MG63 (cell line): Measurements from ENCODE around the gene BRSK2. TPM values are rescaled to one million over a fixed set of nuclear protein-coding genes. Genes with fewer than 3 reads are reported as not detected.
A peak's percentile ranks its signal among the peaks of the same experiment; 100 is the strongest.
"Not testable (repeated sequence)": the region's sequence is repeated elsewhere in the genome, so short reads cannot be mapped to it uniquely, and the experiment has no call there.

Source experiments
- DNase-seq: peaks from one replicate; pipeline ENCODE4 v3.0.0-alpha.2; 2020
- H3K27me3 ChIP-seq: fragments of 250-450 bp; sonication (Bioruptor Pico); 2 replicates; pipeline ENCODE4 v1.5.1; 2020; ENCODE audit warnings: mild to moderate bottlenecking, moderate library complexity
- H3K36me3 ChIP-seq: fragments of 250-450 bp; sonication (Bioruptor Pico); 2 replicates; pipeline ENCODE4 v1.5.1; 2020; ENCODE audit warnings: mild to moderate bottlenecking, moderate library complexity
- H3K4me3 ChIP-seq: fragments of 250-450 bp; sonication (Bioruptor Pico); 2 replicates; pipeline ENCODE4 v1.5.1; 2020; ENCODE audit warnings: mild to moderate bottlenecking, moderate library complexity
- H3K9me3 ChIP-seq: fragments of 250-450 bp; sonication (Bioruptor Pico); 2 replicates; pipeline ENCODE4 v1.5.1; 2020; ENCODE audit warnings: mild to moderate bottlenecking, moderate library complexity
- total RNA-seq: library from RNA; depleted of rRNA; stranded (reverse); fragments of >200 nt; shearing (Covaris generic); gene quantifications from 2 replicates; pipeline ENCODE4 v1.2.3, GENCODE V29; 2014; ENCODE audit warnings: low replicate concordance

BRSK2 gene
- total RNA-seq, 1 experiment from 2014 or later = 6.9 TPM

DNA sequence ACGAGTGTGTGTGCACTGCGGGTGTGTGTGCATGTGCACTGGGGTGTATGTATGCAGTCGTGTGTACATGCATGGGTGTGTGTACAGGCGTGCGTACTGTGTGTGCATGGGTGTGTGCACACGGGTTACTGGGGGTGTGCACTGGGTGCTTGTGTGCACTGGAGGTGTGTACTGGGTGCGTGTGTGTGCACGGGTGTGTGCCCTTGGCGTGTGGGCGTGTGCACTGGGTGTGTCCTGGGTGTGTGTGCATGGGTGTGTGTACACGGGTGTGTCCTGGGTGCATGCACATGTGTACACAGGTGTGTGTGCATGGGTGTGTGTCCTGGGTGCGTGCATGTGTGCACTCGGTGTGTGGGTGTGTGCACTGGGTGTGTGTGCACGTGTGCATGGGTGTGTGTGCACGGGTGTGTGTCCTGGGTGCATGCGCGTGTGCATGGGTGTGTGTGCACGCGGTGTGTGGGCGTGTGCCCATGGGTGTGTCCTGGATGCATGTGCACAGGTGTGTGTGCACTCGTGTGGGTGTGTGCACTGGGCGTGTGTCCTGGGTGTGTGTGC lies 39.1 kb downstream of the BRSK2 start:
- Histone ChIP-seq H3K36me3 (no peaks in the 10 kb centered on the region), H3K27me3 (no peaks in the 10 kb centered on the region), H3K4me3 (no peak overlapping the region), H3K9me3 (no peaks in the 10 kb centered on the region)
- DNase-seq = no peak

GRCh38 chr11:1433568-1433967 lies 43.8 kb downstream of the BRSK2 start:
- Histone ChIP-seq H3K9me3 (no peaks in the 10 kb centered on the region), H3K27me3 (no peaks in the 10 kb centered on the region), H3K36me3 (no peaks in the 10 kb centered on the region), H3K4me3 (no peak overlapping the region)
- DNase-seq = no peak

DNA sequence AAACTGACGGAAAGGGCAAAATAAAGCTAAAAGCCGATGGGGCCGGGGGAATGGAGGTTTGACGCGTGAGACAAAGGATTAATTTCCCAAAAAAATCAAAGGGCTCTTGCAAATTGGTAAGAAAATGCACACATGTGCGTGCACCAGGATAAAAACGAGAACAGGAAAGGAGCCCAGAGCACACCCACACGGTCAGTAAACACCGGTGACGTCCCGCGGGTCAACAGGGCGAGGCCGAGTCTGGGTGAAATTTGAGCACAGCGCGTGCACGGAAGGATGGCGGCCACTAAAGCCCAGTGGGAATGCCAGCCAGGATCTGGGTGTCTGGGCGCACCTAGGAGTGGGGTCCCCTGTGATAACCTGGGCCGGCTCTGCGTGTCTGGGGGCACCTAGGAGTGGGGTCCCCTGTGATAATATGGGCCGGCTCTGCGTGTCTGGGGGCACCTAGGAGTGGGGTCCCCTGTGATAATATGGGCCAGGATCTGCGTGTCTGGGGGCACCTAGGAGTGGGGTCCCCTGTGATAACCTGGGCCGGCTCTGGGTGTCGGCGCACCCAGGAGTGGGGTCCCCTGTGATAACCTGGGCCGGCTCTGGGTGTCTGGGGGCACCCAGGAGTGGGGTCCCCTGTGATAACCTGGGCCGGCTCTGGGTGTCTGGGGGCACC lies 44.4 kb downstream of the BRSK2 start:
- Histone ChIP-seq H3K36me3 (no peaks in the 10 kb centered on the region), H3K27me3 (no peaks in the 10 kb centered on the region), H3K9me3 (no peaks in the 10 kb centered on the region), H3K4me3 (no peak overlapping the region)
- DNase-seq = no peak

- H3K27me3 ChIP-seq, H3K4me3 ChIP-seq: not testable (repeated sequence)
Observed at GRCh38 chr11:1435479-1435819, 45.7 kb downstream of the BRSK2 start.

DNA sequence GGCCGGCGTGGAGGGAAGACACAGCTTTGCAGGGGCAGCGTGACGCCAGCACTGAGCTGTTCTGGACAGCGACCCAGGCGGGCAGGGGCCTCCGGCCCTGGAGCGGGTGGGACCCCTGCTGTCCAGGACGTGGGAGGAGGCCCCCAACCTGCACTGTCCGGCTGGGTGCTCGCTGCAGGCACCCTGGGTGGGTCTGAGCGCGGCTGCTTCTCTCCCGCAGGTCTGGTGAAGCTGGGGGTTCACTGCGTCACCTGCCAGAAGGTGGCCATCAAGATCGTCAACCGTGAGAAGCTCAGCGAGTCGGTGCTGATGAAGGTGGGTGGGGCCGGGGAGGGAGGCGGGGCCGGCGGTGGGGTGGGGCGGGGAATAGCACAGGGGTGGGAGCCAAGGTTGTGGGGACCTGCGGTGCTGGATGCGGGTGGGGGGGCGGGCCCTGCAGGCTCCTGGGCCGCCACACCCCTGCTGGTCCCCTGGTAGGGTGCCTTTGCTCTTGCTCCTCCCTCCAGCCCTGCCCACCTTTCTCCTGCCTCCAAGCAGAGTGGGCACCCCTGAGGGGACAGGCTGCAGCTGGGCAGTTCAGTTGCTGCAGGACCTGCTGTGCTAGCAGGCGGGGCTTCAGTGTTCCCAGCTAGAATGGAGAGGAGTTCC lies 46.2 kb downstream of the BRSK2 start:
- Histone ChIP-seq H3K9me3 (no peaks in the 10 kb centered on the region), H3K27me3 (no peaks in the 10 kb centered on the region), H3K4me3 (no peak overlapping the region), H3K36me3 (no peaks in the 10 kb centered on the region)
- DNase-seq = no peak

More at GRCh38 chr11:1435479-1435819, 45.7 kb downstream of the BRSK2 start:
- not testable (repeated sequence) for H3K36me3 ChIP-seq, DNase-seq, H3K9me3 ChIP-seq

GRCh38 chr11:1436468-1437039 lies 46.8 kb downstream of the BRSK2 start:
- Histone ChIP-seq H3K36me3 (no peaks in the 10 kb centered on the region), H3K4me3 (no peak overlapping the region), H3K9me3 (no peaks in the 10 kb centered on the region), H3K27me3 (no peaks in the 10 kb centered on the region)
- no peak for DNase-seq

DNA sequence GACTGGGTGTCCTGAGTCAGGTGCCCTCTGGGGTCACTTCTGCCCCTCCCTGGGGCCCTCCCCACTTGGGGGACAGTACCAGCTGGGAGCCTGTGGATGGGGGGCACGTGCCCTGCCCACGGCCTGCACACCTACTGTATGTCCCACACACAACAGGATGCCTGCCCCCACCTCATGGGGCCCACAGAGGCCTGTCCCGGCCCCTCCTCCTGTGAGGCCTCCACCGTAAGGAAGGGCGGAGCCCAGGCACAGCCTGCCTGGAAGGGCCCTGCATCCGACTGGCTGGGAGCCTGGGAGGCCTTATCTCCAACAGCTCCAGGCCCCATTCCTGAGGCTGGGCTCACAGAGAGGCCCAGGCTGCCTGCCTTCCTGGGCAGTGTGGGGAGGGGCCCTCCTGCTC lies 47.8 kb downstream of the BRSK2 start:
- Histone ChIP-seq H3K9me3 (no peaks in the 10 kb centered on the region), H3K27me3 (no peaks in the 10 kb centered on the region), H3K36me3 (no peaks in the 10 kb centered on the region), H3K4me3 (no peak overlapping the region)
- DNase-seq = peak; percentile 66

DNA sequence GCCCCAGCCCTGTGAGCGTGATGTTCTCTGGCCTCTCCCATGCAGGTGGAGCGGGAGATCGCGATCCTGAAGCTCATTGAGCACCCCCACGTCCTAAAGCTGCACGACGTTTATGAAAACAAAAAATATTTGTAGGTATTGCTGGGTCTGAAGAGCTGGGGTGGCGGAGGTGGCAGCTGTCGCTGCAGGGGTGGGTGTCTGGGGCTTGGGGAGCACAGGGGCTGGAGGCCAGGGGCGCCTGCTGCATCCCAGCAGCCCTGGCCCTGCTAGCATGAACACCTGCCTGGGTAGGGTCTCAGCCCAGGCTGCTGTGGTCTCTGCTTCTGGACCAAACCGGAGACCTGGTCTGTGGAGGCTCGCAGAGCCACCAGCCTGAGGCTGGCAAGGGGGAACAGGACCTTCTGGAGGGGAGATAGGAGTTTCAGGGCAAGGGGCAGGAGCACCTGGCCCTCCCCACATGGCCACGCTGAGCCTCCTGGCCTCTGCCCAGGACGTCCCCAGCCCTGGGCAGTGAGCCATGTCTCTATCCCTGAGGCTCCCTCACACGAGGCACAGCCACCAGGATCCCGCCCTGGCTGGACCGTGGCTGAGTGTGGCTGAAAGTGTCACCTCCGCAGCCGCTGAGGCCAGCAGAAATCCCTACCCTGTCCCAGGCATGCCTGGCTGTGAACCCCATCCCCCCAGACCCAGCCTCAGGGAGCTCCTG lies 48.7 kb downstream of the BRSK2 start:
- Histone ChIP-seq H3K36me3 (no peaks in the 10 kb centered on the region), H3K4me3 (no peak overlapping the region), H3K9me3 (no peaks in the 10 kb centered on the region), H3K27me3 (no peaks in the 10 kb centered on the region)
- DNase-seq = no peak

DNA sequence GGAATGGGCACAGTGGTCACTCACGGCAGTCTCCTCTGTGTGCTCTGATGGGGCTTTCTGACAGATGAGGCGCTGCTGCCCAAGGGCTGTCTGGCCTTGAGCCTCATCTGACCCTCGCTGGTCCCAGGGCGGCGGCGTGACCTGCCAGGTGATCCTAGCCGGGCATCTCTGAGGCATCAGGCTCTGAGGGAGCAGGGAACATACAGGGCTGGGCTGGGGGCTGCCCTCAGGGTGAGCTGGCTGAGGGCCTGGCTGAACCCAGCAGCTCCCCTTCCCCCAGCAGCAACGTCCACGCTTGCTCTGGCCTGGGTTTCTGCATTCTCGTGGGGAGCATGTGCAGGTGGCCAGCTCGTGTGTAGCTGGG lies 49.2 kb downstream of the BRSK2 start:
- DNase-seq = no peak
- H3K9me3 ChIP-seq = no peaks in the 10 kb centered on the region
- H3K27me3 ChIP-seq = no peaks in the 10 kb centered on the region
- H3K36me3 ChIP-seq = no peaks in the 10 kb centered on the region
- no peak overlapping the region for H3K4me3 ChIP-seq

GRCh38 chr11:1439341-1439740 lies 49.6 kb downstream of the BRSK2 start:
- no peaks in the 10 kb centered on the region for H3K27me3 ChIP-seq
- no peaks in the 10 kb centered on the region for H3K9me3 ChIP-seq
- no peak for DNase-seq

DNA sequence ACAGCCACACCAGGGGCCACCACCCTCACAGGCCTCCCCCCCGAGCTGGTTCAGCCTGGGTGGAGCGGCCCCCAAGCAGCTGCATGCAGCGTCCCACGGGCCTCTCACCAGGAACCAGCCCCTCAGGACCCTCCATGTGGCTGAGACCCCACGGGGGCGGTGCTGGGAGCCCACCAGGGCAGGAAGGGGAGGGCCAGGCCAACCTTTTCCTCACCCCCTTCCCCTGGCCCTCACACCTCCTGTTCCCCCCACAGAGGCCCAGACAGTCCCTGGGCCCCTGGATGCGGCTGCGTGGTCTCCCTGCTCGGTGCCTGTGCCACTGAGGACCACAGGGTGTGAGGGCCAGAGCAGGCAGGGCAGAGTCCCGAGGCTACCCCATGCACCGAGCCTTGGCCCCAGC lies 50.3 kb downstream of the BRSK2 start:
- DNase-seq = no peak
- H3K4me3 ChIP-seq = no peak overlapping the region
- no peaks in the 10 kb centered on the region for H3K9me3 ChIP-seq
- H3K36me3 ChIP-seq = no peaks in the 10 kb centered on the region
- H3K27me3 ChIP-seq = no peaks in the 10 kb centered on the region

More at GRCh38 chr11:1439341-1439740, 49.6 kb downstream of the BRSK2 start:
- H3K4me3 ChIP-seq = no peak overlapping the region
- no peaks in the 10 kb centered on the region for H3K36me3 ChIP-seq

GRCh38 chr11:1440496-1440895 lies 50.8 kb downstream of the BRSK2 start:
- H3K9me3 ChIP-seq = no peaks in the 10 kb centered on the region
- DNase-seq = no peak
- H3K36me3 ChIP-seq = no peaks in the 10 kb centered on the region
- H3K4me3 ChIP-seq = no peak overlapping the region
- H3K27me3 ChIP-seq = no peaks in the 10 kb centered on the region

DNA sequence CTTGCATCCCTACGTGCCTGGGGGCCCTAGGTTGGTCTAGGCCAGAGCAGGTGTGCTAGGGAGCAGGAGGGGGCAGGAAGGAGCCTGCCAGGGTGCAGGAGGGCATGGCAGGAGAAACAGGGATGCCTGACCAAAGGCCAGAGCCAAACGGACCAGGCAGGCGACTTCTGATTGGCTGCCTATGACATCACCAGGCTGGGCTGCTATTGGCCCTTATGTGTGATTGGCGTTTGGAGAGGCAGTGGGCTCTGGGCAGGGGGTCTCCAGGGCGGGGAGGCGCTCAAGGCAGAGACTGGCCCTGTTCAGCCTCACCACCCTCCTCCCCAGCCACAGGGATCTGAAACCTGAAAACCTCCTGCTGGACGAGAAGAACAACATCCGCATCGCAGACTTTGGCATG lies 52.4 kb downstream of the BRSK2 start:
- no peaks in the 10 kb centered on the region for H3K27me3 ChIP-seq
- no peaks in the 10 kb centered on the region for H3K9me3 ChIP-seq
- no peak for DNase-seq
- no peaks in the 10 kb centered on the region for H3K36me3 ChIP-seq
- H3K4me3 ChIP-seq = no peak overlapping the region

GRCh38 chr11:1442807-1443366 lies 53.2 kb downstream of the BRSK2 start:
- Histone ChIP-seq H3K4me3 (no peak overlapping the region), H3K9me3 (no peaks in the 10 kb centered on the region), H3K27me3 (no peaks in the 10 kb centered on the region), H3K36me3 (no peaks in the 10 kb centered on the region)
- DNase-seq = no peak

GRCh38 chr11:1443737-1444136 lies 54.0 kb downstream of the BRSK2 start:
- Histone ChIP-seq H3K27me3 (no peaks in the 10 kb centered on the region), H3K36me3 (no peaks in the 10 kb centered on the region), H3K4me3 (no peak overlapping the region), H3K9me3 (no peaks in the 10 kb centered on the region)
- no peak for DNase-seq

DNA sequence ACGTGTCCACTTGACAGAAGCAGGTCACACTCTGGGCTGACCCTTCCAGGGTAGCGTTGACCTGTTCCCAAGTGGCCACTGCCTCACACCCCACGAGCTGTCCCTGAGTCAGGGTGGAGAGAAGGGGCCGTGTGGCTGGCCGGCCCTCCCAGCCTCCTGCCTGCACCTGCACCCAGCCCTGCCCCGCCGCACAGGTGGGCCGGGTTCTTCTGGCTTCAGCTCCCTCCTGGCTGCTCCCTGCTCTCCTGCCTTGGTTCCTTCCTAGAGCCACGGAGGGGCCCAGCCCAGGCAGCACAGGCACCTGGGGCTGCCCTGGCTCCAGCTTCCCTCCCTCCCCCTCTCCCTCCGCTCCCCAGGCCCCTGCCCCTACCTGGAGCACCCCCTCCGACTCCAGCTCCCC lies 54.6 kb downstream of the BRSK2 start:
- no peak for DNase-seq
- Histone ChIP-seq H3K27me3 (no peaks in the 10 kb centered on the region), H3K4me3 (no peak overlapping the region), H3K36me3 (no peaks in the 10 kb centered on the region), H3K9me3 (no peaks in the 10 kb centered on the region)

GRCh38 chr11:1444823-1445422 lies 55.2 kb downstream of the BRSK2 start:
- no peak for DNase-seq
- no peak overlapping the region for H3K4me3 ChIP-seq
- H3K27me3 ChIP-seq = no peaks in the 10 kb centered on the region
- H3K9me3 ChIP-seq = no peaks in the 10 kb centered on the region
- no peaks in the 10 kb centered on the region for H3K36me3 ChIP-seq
